ENCODE results near the gene FUBP3.
A peak's percentile ranks its signal among the peaks of the same experiment; 100 is the strongest.

FUBP3 gene

DNA sequence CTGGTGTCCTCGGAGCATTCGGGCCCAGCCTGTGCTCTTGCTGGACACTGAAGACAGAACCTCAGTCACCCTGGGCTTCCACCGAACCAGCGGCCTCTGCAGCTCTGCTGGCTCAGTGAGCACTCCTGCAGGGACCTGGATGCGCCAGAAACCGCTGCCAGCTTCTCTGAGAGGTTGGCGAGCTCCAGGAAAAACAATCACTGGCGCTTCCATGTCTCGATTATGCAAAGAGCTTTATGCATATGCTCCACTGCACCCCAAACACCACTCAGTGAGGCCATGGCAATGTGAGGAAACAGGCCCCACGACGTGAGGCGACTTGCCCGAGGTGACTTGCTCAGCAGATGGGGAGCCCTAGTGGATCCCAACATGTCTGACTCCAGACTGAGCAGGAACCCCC lies 96.0 kb downstream of the FUBP3 start:
- no peak overlapping the region for H2AFZ ChIP-seq (ENCODE audit: low read depth, low read length, severe bottlenecking)
- H3K4me2 ChIP-seq (ENCODE audit: low read depth, low read length, poor library complexity, severe bottlenecking) = no peak overlapping the region
- no peaks in the 10 kb centered on the region for H3K9me2 ChIP-seq (replicated peaks; ENCODE audit: insufficient read depth, low read length)

GRCh38 chr9:130677252-130677651 lies 97.9 kb downstream of the FUBP3 start:
- Histone ChIP-seq H3K36me3 (ENCODE audit: low read length) (no peaks in the 10 kb centered on the region), H3K9ac (ENCODE audit: low read length) (no peak overlapping the region), H3K4me3 (ENCODE audit: insufficient read depth, low read length, poor library complexity, severe bottlenecking) (no peak overlapping the region), H2AFZ (ENCODE audit: low read depth, low read length, severe bottlenecking) (no peak overlapping the region), H3K27me3 (ENCODE audit: low read length) (no peaks in the 10 kb centered on the region), H3F3A (ENCODE audit: insufficient read depth) (no peaks in the 10 kb centered on the region; the same call in 1 of the 2 replicates), H4K20me1 (ENCODE audit: low read depth, low read length) (no peaks in the 10 kb centered on the region), H3K27ac (ENCODE audit: low read depth, low read length) (no peak overlapping the region), H3K9me2 (replicated peaks; ENCODE audit: insufficient read depth, low read length) (no peaks in the 10 kb centered on the region), H3K4me2 (ENCODE audit: low read depth, low read length, poor library complexity, severe bottlenecking) (no peak overlapping the region), H3K79me2 (ENCODE audit: insufficient read depth, low read length) (no peaks in the 10 kb centered on the region), H3K9me3 (ENCODE audit: insufficient read depth, low read length) (no peaks in the 10 kb centered on the region)
- TF ChIP-seq CTCF (IDR thresholded peaks at IDR 0.05; ENCODE audit: insufficient read depth, low read length, poor library complexity, severe bottlenecking) = no peak
- no peak for TF ChIP-seq EZH2phosphoT487 (conservative IDR thresholded peaks at IDR 0.05; ENCODE audit: low read length)

More for the DNA sequence above, 96.0 kb downstream of the FUBP3 start:
- TF ChIP-seq EZH2phosphoT487 (conservative IDR thresholded peaks at IDR 0.05; ENCODE audit: low read length) (no peak), CTCF (IDR thresholded peaks at IDR 0.05; ENCODE audit: insufficient read depth, low read length, poor library complexity, severe bottlenecking) (no peak)
- H3F3A ChIP-seq (ENCODE audit: insufficient read depth) = no peaks in the 10 kb centered on the region
- H3K27ac ChIP-seq (ENCODE audit: low read depth, low read length) = no peak overlapping the region
- no peak overlapping the region for H3K4me3 ChIP-seq (ENCODE audit: insufficient read depth, low read length, poor library complexity, severe bottlenecking)
- H3K27me3 ChIP-seq (ENCODE audit: low read length) = no peaks in the 10 kb centered on the region
- no peaks in the 10 kb centered on the region for H3K79me2 ChIP-seq (ENCODE audit: insufficient read depth, low read length)
- H3K9me3 ChIP-seq (ENCODE audit: insufficient read depth, low read length) = no peaks in the 10 kb centered on the region
- H4K20me1 ChIP-seq (ENCODE audit: low read depth, low read length) = no peaks in the 10 kb centered on the region
- H3K36me3 ChIP-seq (ENCODE audit: low read length) = no peaks in the 10 kb centered on the region
- no peak overlapping the region for H3K9ac ChIP-seq (ENCODE audit: low read length)

DNA sequence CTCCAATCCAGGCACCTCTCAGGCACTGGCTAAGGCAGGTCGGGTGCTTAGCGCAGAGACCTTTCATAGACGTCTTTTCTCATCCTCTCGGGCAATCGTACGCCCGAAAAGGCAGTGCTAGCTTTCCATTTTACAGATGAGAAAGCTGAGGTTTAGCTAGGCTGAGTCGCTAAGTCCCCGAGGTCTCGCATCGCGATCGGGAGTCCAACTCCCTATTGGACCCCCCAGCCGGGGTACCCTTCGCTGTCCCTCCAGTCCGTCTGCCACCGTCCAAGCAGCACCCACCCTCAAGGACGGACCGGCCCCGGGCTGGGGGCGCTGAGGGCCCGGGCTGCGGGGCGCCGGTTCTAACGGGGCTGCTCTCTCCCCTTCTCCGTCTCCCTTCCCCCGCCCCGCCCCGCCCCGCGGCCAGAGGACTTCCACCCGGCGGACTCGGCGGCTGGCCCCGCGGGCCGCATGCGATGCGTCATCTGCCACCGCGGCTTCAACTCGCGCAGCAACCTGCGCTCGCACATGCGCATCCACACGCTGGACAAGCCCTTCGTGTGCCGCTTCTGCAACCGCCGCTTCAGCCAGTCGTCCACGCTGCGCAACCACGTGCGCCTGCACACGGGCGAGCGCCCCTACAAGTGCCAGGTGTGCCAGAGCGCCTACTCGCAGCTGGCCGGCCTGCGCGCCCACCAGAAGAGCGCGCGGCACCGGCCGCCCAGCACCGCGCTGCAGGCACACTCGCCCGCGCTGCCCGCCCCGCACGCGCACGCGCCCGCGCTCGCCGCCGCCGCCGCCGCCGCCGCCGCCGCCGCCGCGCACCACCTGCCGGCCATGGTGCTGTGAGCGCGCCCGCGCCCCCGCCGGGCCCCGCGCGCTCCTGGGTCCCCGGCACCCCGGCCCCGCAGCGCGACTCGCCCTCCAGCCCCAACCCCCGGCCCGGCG lies 101.7 kb downstream of the FUBP3 start:
- Histone ChIP-seq H3F3A (ENCODE audit: insufficient read depth) (no peaks in the 10 kb centered on the region; the same call in 1 of the 2 replicates), H3K9me3 (ENCODE audit: insufficient read depth, low read length) (no peaks in the 10 kb centered on the region), H3K9ac (ENCODE audit: low read length) (peak overlapping the region; percentile 72), H3K79me2 (ENCODE audit: insufficient read depth, low read length) (no peaks in the 10 kb centered on the region), H3K36me3 (ENCODE audit: low read length) (no peaks in the 10 kb centered on the region), H2AFZ (ENCODE audit: low read depth, low read length, severe bottlenecking) (peak overlapping the region; percentile 99), H3K27ac (ENCODE audit: low read depth, low read length) (no peak overlapping the region), H3K9me2 (replicated peaks; ENCODE audit: insufficient read depth, low read length) (no peaks in the 10 kb centered on the region), H4K20me1 (ENCODE audit: low read depth, low read length) (no peaks in the 10 kb centered on the region), H3K27me3 (ENCODE audit: low read length) (no peaks in the 10 kb centered on the region), H3K4me2 (ENCODE audit: low read depth, low read length, poor library complexity, severe bottlenecking) (peak overlapping the region; percentile 90), H3K4me3 (ENCODE audit: insufficient read depth, low read length, poor library complexity, severe bottlenecking) (peak overlapping the region; percentile 68)
- TF ChIP-seq EZH2phosphoT487 (conservative IDR thresholded peaks at IDR 0.05; ENCODE audit: low read length) (no peak), CTCF (IDR thresholded peaks at IDR 0.05; ENCODE audit: insufficient read depth, low read length, poor library complexity, severe bottlenecking) (no peak)

All from SU-DHL-6 (cell line).